Ascending aorta (tissue), 2 donors: ENCODE measurements around the gene RNF121. TPM values are rescaled to one million over a fixed set of nuclear protein-coding genes. Genes with fewer than 3 reads are reported as not detected.
"Not testable (repeated sequence)": the region's sequence is repeated elsewhere in the genome, so short reads cannot be mapped to it uniquely, and the experiment has no call there.

Source experiments
- DNase-seq, 2 donors: peaks; one replicate each; pipeline ENCODE4 v3.0.0-alpha.2; 2019; ENCODE audit warnings: low spot score in 2 of 2
- H3K27ac ChIP-seq, 2 donors: fragments of 200-600 bp; sonication (generic); one replicate each; pipeline ENCODE4 v1.5.1; 2016 to 2017; ENCODE audit warnings: mild to moderate bottlenecking in 1 of 2
- H3K27me3 ChIP-seq: fragments of 200-600 bp; sonication (generic); one replicate; pipeline ENCODE4 v1.5.1; 2017
- H3K36me3 ChIP-seq, 2 donors: fragments of 200-600 bp; sonication (generic); one replicate each; pipeline ENCODE4 v1.5.1; 2016
- H3K4me1 ChIP-seq, 2 donors: fragments of 200-600 bp; sonication (generic); one replicate each; pipeline ENCODE4 v1.5.1; 2016 to 2017; ENCODE audit warnings: mild to moderate bottlenecking in 1 of 2
- H3K4me3 ChIP-seq, 2 donors: fragments of 200-600 bp; sonication (generic); one replicate each; pipeline ENCODE4 v1.5.1; 2016 to 2017; ENCODE audit warnings: mild to moderate bottlenecking in 1 of 2
- H3K9me3 ChIP-seq, 2 donors: fragments of 200-600 bp; sonication (generic); one replicate each; pipeline ENCODE4 v1.5.1; 2016
- CTCF ChIP-seq, 3 experiments: fragments of 200-600 bp in 2 of 3; fragments of 450-650 bp in 1 of 3; sonication (generic) in 2 of 3; IDR thresholded peaks; one replicate each; pipeline ENCODE4 v1.5.1; 2016 to 2019; ENCODE audit warnings: antibody characterized with exemption in 3 of 3, mild to moderate bottlenecking in 1 of 3, moderate library complexity in 1 of 3
- intact Hi-C: fragments of 100-400 bp; cut with DNase I; formaldehyde crosslinking; loops from one replicate; pipeline ENCODE4 v1.15.1; 2023
- total RNA-seq: library from RNA; depleted of rRNA; stranded (reverse); fragments of >200 nt; gene quantifications from one replicate; pipeline ENCODE4 v1.1.0, GENCODE V29; 2016

Gene RNF121
- 5.0 TPM for total RNA-seq

GRCh38 chr11:71928737-71929443 lies at the start of gene RNF121:
TSS of gene RNF121 (plus strand) at chr11:71929046. CDS start at chr11:71929062, 16 bp downstream.
- Histone ChIP-seq H3K4me1 (peaks cover 0 to 11% of the 10 kb centered on the region in 2 donors), H3K27me3 (no peaks in the 10 kb centered on the region), H3K36me3 (no peaks in the 10 kb centered on the region), H3K9me3 (no peaks in the 10 kb centered on the region), H3K4me3 (peak within 1 kb of the TSS; percentile 85 to 96), H3K27ac (peak within 1 kb of the TSS; percentile 74 to 88)
- peak; percentile 90 to 98 for DNase-seq
- intact Hi-C loops: loop anchor here (1.0 to 2.0 kb wide), 2 partner anchors 142 to 183 kb away; partner anchors contain the start of gene ANAPC15
- no peak for TF ChIP-seq CTCF (IDR thresholded peaks at IDR 0.05)

- H3K27me3 ChIP-seq, H3K4me3 ChIP-seq, H3K9me3 ChIP-seq, DNase-seq, H3K4me1 ChIP-seq, intact Hi-C loops, H3K27ac ChIP-seq, H3K36me3 ChIP-seq: not testable (repeated sequence)
Measured at GRCh38 chr11:71885806-71886205, 43.0 kb upstream of the RNF121 start.

- H3K27me3 ChIP-seq, H3K4me3 ChIP-seq, H3K9me3 ChIP-seq, DNase-seq, intact Hi-C loops, H3K4me1 ChIP-seq, H3K36me3 ChIP-seq, H3K27ac ChIP-seq: not testable (repeated sequence)
Measured at GRCh38 chr11:71888335-71889010, 40.4 kb upstream of the RNF121 start.

- H3K4me1 ChIP-seq, H3K36me3 ChIP-seq, H3K4me3 ChIP-seq, intact Hi-C loops, H3K9me3 ChIP-seq, H3K27me3 ChIP-seq, DNase-seq, H3K27ac ChIP-seq: not testable (repeated sequence)
Measured at GRCh38 chr11:71889181-71889872, 39.5 kb upstream of the RNF121 start.

GRCh38 chr11:71895961-71896360 lies 32.9 kb upstream of the RNF121 start:
- intact Hi-C loops: no loop called here
- no peaks in the 10 kb centered on the region for H3K4me1 ChIP-seq
- no peak for DNase-seq

GRCh38 chr11:71901137-71901536 lies 27.7 kb upstream of the RNF121 start:
- H3K27ac ChIP-seq, intact Hi-C loops, H3K27me3 ChIP-seq, DNase-seq, H3K4me3 ChIP-seq, H3K4me1 ChIP-seq, H3K9me3 ChIP-seq: not testable (repeated sequence)
- H3K36me3 ChIP-seq: peaks cover 0 to 12% of the 10 kb centered on the region in 2 donors

More at GRCh38 chr11:71895961-71896360, 32.9 kb upstream of the RNF121 start:
- Histone ChIP-seq H3K27ac (no peak overlapping the region), H3K27me3 (no peaks in the 10 kb centered on the region), H3K4me3 (no peak overlapping the region), H3K9me3 (no peaks in the 10 kb centered on the region), H3K36me3 (peaks cover 0 to 5% of the 10 kb centered on the region in 2 donors)
- TF ChIP-seq CTCF (IDR thresholded peaks at IDR 0.05): no peak

- Histone ChIP-seq H3K9me3 (no peaks in the 10 kb centered on the region), H3K27ac (no peak overlapping the region), H3K4me3 (no peak overlapping the region), H3K4me1 (no peaks in the 10 kb centered on the region), H3K36me3 (peaks cover 9 to 19% of the 10 kb centered on the region in 2 donors), H3K27me3 (no peaks in the 10 kb centered on the region)
- no peak for TF ChIP-seq CTCF (IDR thresholded peaks at IDR 0.05)
- DNase-seq: no peak
- intact Hi-C loops: no loop called here
Measured at GRCh38 chr11:71908218-71908617, 20.6 kb upstream of the RNF121 start.

- H3K4me3 ChIP-seq, H3K27me3 ChIP-seq, intact Hi-C loops, H3K9me3 ChIP-seq, DNase-seq, H3K27ac ChIP-seq, H3K4me1 ChIP-seq: not testable (repeated sequence)
- H3K36me3 ChIP-seq: peaks cover 12 to 30% of the 10 kb centered on the region in 2 donors
Measured at GRCh38 chr11:71910775-71911174, 18.1 kb upstream of the RNF121 start.

- DNase-seq, H3K27me3 ChIP-seq, H3K4me1 ChIP-seq, H3K27ac ChIP-seq, intact Hi-C loops, H3K9me3 ChIP-seq, H3K4me3 ChIP-seq: not testable (repeated sequence)
- H3K36me3 ChIP-seq: peaks cover 16 to 37% of the 10 kb centered on the region in 2 donors
Measured at GRCh38 chr11:71911321-71911985, 17.4 kb upstream of the RNF121 start.

- H3K4me1 ChIP-seq, H3K4me3 ChIP-seq, DNase-seq, H3K27ac ChIP-seq, H3K27me3 ChIP-seq, intact Hi-C loops, H3K9me3 ChIP-seq: not testable (repeated sequence)
- peaks cover 16 to 42% of the 10 kb centered on the region in 2 donors for H3K36me3 ChIP-seq
Measured at GRCh38 chr11:71911986-71912340, 16.9 kb upstream of the RNF121 start.
